GM18508 (cell line): Measurements from ENCODE around the gene CCT3.
"Not testable (repeated sequence)": the region's sequence is repeated elsewhere in the genome, so short reads cannot be mapped to it uniquely, and the experiment has no call there.

Experiments
- ATAC-seq: cut with Tn5 transposase; IDR thresholded peaks from one replicate; pipeline ENCODE4 v1.9.1; 2021; ENCODE audit warnings: moderate number of reproducible peaks; ENCODE audit not compliant: insufficient read depth, unreplicated experiment

The CCT3 gene

DNA sequence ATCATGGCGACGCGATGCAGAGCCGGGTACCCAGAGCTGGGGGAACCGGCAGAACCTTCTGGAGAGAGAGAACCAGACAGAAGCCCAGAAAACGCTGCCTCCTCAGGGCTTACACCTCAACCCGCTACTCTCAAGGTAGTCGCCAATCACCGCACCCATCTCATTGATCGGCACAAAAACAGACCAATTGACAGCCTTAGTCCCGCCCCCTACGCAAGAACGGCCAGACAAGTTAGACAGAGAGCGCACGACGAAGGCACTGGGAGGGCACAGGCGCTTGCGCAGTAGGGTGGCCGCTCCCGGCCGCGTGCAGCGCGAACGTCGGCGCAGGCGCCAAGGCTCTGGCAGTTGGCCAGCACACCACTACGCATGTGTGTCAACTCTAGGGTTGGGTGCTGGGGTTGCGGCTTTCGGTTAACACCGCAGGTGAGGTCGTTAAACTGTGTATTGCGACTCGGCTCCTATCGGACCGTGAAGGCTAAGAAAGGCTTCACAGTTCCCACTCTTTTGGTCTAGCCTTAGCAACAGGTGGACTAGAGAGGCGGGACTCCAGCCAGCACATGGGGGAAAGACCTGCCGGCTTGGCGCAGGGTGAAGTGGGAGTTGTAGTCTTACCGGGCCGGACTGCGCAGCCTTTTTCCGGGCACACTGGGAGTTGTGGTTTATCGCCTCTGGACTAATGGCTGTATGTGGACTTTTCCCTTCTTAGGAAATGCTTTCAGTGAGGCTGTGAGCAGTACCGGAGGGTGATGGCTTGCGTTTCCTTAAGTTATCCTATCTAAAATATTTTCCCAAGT, at the start of gene CCT3, which contains the start of gene TSACC:
Gene CCT3, minus strand, starts transcription at position 113 of the 797 bp plus-strand sequence. Its CDS starts 108 bp downstream, at position 5.
Gene TSACC, plus strand, starts transcription at position 347 of the 797 bp plus-strand sequence. CDS start 1,232 bp downstream, outside the sequence.
- peak; percentile 82 for ATAC-seq

DNA sequence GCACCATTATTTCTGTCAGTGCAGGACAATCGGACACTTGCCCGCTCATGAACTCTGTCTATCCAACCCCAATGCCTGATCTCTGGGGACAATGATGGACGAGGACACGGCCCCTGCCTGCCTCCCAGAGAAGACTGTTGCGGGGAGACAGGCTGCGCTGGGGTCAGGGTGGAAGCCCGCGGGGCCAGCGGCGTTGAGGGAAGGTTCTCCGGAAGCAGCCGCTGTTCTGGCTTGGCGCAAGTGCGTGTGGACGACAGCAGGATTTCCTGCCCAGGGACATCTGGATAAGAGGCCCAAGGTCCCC, 49.7 kb upstream of the CCT3 start:
- ATAC-seq: no peak

DNA sequence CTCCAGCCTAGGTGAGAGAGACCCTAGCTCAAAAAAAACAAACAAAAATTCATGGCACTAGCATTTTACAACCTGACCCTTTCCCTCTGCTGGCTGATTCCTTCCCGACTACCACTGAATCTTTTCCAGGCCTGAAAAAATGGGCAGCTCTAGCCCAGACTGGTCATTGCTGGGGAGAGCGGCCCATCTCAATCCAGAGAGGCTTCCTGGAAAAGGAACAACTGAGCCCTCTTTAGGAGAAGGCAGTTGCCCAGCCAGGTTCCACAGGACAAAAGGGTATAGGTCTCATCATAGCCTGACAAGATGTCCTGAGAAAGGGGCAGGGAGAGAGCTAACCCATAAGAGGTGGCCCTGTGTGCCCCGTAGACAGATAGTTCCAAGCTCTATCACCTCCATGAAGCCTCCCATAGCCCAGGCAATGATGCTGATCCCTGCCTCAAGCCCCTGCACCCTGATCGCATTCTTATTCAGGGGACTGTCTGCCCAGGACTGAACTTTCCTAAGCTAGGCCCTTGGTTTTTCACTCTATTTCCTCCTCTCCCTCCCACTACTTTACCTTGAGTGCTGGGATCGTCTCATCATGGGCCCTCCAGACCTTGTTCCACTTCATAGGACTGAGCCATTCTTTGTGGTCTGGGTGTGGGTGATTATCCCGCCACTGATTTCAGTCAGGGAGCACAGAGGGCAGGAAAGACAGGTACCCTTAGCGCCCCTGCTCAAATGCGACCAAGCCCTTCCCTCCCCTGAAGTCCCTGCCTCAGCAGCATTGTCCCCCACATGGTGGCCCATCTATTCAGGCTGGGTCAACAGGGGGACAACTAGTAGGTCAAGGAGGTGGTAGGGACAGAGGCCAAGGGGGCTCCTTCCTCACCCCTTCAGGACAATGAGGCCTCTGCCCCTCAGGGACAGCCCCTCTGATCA, 49.1 kb upstream of the CCT3 start:
- ATAC-seq: no peak

DNA sequence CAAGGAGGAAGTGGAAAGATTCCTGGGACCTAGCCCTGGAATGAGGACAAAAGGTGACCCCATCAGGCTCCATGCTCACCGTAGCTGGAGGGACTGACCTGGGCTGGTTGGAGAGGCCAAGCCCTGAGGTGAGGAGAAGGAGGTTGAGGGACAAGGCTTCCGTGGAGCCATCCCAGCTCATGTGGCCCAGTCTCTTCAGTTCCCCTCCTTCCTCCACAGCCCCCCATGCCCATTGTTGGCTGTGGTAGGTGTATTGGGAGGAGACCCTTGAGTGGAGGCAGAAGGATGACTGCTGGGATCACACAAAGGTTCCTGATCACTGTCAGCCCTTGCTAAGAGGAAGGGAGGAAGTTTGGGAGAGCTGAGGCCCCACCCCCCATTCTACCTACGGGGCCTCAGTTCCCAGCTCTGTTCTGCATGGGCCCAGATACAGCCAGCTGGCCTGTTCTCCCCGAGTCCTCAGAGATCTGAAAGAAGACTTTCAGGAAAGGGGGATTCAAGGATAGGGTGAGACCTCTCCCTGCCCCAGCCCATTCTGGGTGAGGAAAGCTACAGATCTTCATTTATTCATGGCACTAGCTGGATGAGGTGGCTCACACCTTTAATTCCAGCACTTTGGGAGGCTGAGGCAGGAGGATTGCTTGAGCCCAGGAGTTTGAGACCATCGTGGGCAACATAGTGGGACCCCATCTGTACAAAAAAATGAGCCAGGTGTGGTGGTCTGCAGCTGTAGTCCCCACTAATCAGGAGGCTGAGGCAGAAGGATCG, 48.2 kb upstream of the CCT3 start:
- ATAC-seq: no peak

DNA sequence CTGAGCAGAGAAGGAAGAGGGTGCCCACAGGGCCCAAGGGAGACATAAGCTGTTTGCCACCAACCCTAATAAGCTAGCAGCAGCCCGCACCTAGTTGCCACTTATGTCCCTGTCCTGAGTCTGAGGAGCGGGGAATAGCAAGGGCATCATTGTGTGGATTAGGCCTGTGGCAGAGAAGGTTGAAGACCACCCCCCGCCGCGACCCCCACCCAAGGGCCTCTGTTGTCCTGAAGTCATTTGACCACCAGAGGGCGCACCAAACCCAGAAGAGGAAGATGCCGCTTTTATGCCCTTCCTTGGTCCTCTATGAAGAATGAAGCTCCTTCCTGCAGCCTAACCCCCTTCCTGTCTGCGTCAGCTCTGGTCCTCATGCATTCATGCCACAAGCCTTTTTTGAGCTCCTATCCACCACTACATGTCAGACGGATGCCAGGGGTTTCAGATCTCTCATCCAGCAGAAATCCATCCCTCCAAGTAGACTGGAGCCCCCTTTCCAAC, 47.5 kb upstream of the CCT3 start:
- ATAC-seq: no peak

DNA sequence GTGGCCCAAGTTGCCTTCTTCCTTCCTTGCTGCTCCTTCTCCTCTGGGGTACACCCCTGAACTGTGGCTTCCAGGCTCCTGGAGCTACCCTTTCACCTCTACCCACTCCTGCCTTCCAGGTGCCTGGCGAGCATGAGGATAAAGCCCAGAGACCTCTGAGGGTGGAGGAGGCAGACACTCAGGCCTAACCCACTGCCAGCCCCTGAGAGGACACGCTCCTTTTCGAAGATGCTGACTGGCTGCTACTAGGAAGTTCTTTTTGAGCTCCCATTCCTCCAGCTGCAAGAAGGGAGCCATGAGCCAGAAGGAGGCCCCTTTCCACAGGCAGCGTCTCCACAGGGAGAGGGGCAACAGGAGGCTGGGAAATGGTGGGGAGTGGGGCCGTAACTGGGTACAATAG, 46.6 kb upstream of the CCT3 start:
- no peak for ATAC-seq

DNA sequence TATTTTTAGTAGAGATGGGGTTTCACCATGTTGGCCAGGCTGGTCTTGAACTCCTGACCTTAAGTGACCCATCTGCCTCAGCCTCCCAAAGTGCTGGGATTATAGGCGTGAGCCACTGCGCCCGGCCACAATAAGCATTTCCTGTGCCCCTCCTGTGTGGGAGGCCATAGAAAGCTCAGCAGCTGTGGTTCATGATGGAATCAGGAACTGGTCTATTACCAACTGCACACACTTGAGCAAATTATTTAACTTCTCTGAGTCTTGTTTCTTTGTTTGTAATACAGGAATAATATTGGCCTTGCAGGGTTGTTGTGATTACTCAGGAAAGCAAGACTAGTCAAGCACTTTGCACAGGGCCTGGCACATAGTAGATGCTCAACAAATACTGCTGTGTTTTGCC, 45.9 kb upstream of the CCT3 start:
- no peak for ATAC-seq

DNA sequence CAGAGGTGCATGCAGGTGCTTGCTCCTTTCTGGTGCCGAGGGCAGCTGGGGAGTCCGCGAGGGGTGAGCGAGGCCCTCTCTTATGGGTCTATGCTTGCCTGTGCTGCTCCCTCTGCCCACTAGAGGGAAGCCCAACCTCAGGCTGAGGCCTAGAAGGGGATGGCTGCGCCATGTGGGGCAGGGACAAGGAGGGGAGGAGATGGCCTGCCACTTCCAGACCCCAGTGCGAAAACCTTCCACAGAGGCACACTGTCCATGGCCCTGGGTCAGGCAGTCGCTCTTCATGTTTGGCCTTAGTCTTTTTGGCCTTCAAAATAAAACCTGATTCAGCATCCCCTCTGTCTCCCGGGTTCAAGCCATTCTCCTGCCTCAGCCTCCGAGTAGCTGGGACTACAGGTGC, 44.9 kb upstream of the CCT3 start:
- no peak for ATAC-seq

DNA sequence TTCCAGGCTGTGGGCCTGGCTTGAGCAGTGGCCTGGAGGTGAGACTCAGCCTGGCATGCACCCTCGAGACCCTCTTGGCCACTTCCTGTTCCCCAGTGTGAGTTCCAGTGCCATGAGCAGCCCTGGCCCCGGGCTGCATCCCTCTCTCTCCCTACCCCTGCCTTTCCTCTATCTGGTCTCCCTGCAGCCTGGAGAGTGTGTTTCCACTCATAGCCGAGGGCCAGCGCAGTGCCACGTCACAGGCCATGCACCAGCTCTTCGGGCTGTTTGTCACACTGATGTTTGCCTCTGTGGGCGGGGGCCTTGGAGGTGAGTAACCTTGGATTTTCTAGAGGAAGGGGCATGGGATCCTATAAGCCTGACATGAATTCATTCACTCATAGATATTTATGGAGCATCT, 44.5 kb upstream of the CCT3 start:
- ATAC-seq: no peak

DNA sequence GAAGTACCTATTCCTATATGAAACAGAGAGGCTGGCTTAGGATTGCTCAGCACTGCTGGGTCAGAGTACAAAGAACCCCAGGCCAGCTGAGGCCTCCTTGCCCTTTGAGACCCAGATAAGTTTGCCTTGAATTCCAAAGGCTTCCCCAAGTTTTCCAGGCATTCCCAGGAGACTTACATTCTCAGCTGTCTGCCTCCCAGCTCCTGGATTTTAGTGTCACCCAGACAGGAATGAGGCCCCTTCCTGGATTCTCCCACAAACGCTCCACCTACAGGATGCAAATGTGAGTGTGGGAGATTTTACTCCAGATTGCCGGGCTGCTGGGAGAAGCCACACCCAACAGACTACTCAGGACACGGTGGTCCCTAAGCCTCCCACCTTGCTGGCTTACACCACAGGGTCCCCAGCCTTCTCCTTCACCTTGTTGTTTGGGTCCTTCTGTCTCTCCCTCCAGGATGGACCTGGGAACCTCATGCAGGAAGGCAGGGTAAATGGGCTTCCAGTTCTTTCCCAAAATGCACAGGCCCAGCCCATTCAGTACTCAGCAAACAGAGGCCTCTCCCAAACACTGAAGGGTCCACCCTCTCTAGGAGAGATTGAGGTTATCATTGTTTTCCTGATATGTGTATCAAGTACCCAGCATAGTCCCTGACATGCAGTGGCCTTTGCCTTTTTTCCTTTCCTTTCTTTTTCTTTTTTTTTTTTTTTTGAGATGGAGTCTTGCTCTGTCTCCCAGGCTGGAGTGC, 41.5 kb upstream of the CCT3 start:
- ATAC-seq: no peak

DNA sequence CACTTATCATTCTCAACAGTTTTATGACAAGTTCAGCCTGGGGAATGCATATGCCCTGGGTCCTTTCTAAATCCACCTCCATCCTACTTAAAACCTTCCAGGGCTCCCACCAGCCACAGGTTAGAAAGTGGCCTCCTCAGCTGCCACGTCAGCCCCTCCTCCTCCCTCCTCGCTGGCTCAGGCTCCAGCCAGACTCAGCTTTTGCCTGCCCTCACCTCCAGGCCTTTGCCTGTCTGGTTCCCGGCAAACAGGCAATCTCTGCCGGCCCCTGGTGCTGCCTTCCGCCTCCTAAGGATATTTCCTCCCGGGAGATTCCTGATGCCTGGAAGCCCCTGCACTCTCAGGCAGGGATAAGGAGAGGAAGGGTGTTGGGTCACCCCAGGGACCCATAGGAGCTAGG, 40.5 kb upstream of the CCT3 start:
- ATAC-seq: no peak

DNA sequence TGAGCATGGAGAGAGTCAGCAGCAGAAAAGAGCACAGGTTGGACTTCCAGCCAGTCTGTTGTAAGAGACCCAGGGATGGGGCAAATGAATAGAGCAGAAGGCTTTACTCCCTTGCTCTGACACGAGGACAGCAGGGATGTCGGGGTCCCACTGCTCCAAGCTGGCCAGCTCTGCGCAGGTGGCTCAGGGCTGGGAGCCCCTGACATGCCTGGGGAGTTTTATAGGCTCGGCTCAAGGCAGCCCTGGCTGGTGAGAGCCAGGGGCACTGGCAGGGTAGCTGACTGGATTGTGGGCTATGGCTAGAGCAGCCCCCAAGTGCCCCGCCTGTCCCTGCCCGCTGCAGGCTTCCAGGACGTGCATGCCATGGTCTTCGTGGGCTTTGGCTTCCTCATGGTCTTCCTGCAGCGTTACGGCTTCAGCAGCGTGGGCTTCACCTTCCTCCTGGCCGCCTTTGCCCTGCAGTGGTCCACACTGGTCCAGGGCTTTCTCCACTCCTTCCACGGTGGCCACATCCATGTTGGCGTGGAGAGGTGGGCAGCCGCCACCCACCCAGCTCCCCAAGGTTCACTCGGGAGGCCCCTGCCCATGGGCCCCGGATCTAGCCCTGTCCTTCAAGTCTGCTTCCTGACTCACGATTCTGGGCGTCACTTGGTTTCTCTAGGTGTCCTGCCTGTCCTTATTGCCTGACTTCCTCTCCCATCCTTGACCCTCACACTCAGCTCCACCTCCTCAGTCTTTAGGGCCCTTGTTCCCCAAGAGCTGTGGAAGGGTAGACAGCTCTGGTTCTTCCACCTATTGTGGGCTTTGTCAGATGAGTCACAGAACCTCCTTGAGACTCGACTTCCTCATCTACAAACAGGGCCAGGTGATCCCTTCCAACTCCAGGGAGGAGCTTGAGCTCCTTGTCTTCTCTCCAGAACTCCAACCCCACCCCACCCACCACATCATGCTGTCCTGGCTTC, 39.1 kb upstream of the CCT3 start:
- ATAC-seq: no peak

DNA sequence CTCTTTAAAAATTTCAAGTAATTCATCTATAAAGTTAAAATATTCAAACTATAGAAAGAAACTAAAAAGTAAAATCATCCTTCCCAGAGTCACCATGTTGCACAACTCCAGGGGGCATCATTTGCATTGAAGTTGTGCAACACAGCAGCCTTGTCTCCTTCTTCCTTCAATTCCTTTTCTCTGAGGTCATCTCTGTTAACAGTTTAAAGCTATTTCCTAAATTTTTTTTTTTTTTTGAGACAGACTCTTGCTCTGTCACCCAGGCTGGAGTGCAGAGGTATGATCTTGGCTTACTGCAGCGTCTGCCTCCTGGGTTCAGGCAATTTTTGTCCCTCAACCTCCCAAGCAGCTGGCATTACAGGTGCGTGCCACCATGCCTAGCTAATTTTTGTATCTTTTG, 38.1 kb upstream of the CCT3 start:
- ATAC-seq: no peak

DNA sequence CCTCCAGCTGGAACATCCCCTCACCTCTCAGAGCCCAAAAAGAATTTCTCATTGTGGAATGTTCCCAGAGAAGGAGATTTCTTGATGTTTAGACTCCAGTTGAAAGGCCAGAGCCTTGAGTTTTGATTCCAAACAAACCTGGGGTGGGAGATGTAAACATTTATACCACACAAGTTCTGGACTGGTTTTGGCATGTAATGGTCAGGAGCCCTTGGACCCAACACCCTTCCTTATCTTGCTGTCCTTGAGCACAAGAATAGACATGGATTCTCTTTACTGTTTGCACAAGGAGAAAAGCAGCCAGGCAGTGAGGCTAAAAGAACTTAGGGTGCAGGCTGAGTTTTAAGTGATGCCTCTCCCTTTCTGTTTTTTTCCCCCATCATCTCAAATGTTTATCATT, 35.5 kb upstream of the CCT3 start:
- ATAC-seq: no peak

DNA sequence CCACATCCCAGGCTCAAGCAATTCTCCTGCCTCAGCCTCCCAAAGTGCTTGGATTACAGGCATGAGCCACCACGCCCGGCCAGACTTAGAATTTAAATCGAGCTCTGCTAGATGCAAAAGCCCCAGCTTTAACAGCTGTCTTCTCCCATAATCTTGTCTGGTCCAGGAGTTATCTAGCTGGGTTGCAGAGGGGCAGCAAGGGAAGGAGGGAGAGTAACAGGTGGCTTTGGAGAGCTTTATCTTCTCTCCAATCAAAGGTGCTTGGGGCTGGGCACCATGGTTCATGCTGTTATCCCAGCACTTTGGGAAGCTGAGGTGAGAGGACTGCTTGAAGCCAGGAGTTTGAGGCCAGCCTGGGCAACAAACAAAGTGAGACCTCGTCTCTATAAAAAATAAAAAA, 34.8 kb upstream of the CCT3 start:
- ATAC-seq: no peak

DNA sequence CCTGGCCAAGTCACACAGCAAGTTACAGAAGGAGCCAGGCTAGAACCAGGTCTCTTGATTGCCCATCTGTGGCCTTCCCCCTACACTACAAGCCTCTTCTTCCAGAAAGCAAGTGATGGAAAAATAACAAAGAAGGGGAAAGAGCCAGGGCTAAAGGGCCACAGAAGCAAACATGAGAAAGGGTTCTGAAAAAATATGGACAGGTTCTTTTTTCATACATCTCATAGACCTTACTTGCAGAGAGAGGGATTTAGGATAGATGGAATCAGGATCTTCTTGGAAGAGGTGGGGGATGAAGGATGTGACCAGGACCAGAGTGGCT, 34.1 kb upstream of the CCT3 start:
- ATAC-seq: no peak

DNA sequence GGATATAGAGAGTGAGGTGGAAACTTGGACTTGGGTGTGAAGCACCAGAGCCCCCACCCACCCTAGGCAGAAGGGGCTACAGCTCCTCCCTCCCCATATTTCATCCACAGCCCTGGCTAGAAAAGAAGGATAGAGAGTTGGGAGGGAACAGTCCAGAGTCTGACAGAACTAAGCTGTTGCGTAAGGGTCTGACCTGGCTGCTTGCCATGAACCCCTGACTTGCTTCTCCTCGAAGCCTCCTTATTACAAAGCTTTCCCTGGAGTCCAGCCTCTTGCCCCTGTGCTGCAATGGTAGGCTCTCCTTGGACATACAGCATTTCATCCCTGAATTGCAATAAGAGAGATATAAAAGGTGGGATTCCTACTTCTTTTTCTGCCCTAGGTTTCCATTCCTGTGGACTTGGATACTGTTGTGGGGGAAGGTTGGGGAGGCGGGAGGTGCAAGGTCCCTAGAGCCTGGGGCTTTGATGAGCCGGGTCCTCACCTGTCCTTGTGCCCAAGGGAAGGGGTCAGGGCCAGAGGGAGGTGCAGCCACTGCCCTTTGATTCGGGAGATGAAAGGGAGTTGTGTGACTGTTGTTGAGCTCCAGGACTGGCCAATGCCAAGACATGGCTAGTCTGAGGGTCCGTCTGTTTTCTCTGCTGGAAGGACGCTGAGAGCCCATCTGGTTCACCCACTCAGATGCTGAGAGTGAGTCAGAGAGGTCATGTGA, 33.6 kb upstream of the CCT3 start:
- ATAC-seq: no peak

DNA sequence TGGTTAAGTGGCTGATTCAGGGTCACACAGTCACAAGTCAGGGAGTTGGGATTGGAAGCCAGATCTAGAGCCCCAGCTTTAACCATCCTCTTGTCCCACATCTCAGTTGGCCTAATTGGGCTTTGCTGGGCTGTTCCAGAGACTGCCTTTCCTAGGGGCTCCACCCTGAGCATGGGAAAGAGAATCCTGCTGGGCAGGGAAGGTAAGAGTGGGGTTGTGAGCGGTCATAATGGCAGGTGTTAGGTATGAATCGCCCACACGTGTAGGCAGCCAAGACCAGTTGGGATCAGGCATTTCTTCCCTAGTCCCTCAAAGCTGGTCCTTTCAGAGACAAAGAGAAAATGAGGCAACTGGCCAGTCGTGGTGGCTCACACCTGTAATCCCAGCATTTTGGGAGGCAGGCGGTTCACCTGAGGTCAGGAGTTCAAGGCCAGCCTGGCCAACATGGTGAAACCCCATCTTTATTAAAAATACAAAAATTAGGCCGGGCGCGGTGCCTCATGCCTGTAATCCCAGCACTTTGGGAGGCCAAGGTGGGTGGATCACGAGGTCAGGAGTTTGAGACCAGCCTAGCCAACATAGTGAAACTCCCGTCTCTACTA, 31.7 kb upstream of the CCT3 start:
- not testable (repeated sequence) for ATAC-seq
